Right lobe of liver (tissue), 6 donors: Measurements from ENCODE around the gene HSF2BP. TPM values are rescaled to one million over a fixed set of nuclear protein-coding genes. Genes with fewer than 3 reads are reported as not detected.

Experiments used
- ATAC-seq, 4 donors: fragments of 200-7000 bp; cut with Tn5 transposase; one replicate each; pipeline ENCODE4 v1.9.1; 2020; ENCODE audit warnings: mild to moderate bottlenecking in 4 of 4, moderate library complexity in 4 of 4
- DNase-seq, 3 donors: peaks; one replicate each; pipeline ENCODE4 v3.0.0-alpha.2; 2020
- H3K27ac ChIP-seq, 3 donors: fragments of 200-600 bp; one replicate each; pipeline ENCODE4 v1.8.0; 2022
- H3K27me3 ChIP-seq, 2 donors: fragments of 200-600 bp; one replicate each; pipeline ENCODE4 v1.8.0; 2022
- H3K36me3 ChIP-seq, 4 donors: fragments of 200-600 bp; sonication (generic) in 1 of 4; one replicate each; pipeline versions ENCODE4 v1.5.1 to v1.8.0; 2017 to 2022; ENCODE audit warnings: control low read depth in 1 of 4
- H3K4me1 ChIP-seq, 4 donors: fragments of 200-600 bp; sonication (generic) in 1 of 4; one replicate each; pipeline versions ENCODE4 v1.5.1 to v1.8.0; 2017 to 2022; ENCODE audit warnings: control low read depth in 1 of 4
- H3K4me3 ChIP-seq, 3 donors: fragments of 200-600 bp; one replicate each; pipeline ENCODE4 v1.8.0; 2022
- H3K9me3 ChIP-seq, 4 donors: fragments of 200-600 bp; sonication (generic) in 1 of 4; one replicate each; pipeline versions ENCODE4 v1.5.1 to v1.8.0; 2017 to 2022; ENCODE audit warnings: control low read depth in 1 of 4
- CTCF ChIP-seq, 4 donors: fragments of 200-600 bp in 3 of 4; fragments of 450-650 bp in 1 of 4; IDR thresholded peaks; one replicate each; pipeline versions ENCODE4 v1.5.1 to v1.8.0; 2016 to 2022; ENCODE audit warnings: antibody characterized with exemption in 4 of 4, mild to moderate bottlenecking in 2 of 4
- POLR2A ChIP-seq: fragments of 450-650 bp; IDR thresholded peaks from one replicate; pipeline ENCODE4 v1.6.1; 2017; ENCODE audit warnings: antibody characterized with exemption, mild to moderate bottlenecking
- WGBS: methylation state at CpG from one replicate; pipeline ENCODE4 v1.1.6; 2018; ENCODE audit warnings: low coverage, low lambda C conversion rate; ENCODE audit not compliant: insufficient coverage; ENCODE audit errors: missing lambda C conversion rate; 5-methylcytosine and 5-hydroxymethylcytosine counted together
- intact Hi-C, 2 donors: fragments of 100-400 bp; cut with DNase I; formaldehyde crosslinking; loops; one replicate each; pipeline versions ENCODE4 v1.11.2 to v1.14.1; 2022
- total RNA-seq, 6 experiments: library from RNA; depleted of rRNA in 2 of 6; stranded (reverse); fragments of >200 nt in 2 of 6; fragmentation: NEBNext Ultra II Directional in 3 of 6; extraction: Animal tissue kit (Norgen Biotek cat#: 25700) in 3 of 6; gene quantifications; one replicate each; pipeline versions ENCODE4 v1.1.0 to v1.2.4, GENCODE V29; 2016 to 2023
- donor health status: DM: no; HTN: yes; CAD: no.
- donor health status: DM: no; HTN: no; CAD: no.
- donor health status: DM: no; HTN: no; CAD: no.
- donor health status: DM: no; HTN: yes; CAD: no.
- donor health status: DM: no; HTN: yes; CAD: no.

HSF2BP gene
- total RNA-seq, 6 experiments from 2014 or later = 0.25 to 0.62 (median 0.37) TPM; not detected in 2

- Histone ChIP-seq H3K4me1 (no peaks in the 10 kb centered on the region), H3K9me3 (no peaks in the 10 kb centered on the region), H3K27me3 (no peaks in the 10 kb centered on the region), H3K36me3 (peaks cover 0 to 39% (median 3%) of the 10 kb centered on the region in 4 donors), H3K4me3 (no peak overlapping the region), H3K27ac (no peak overlapping the region)
- ATAC-seq (no peak), DNase-seq (no peak)
- no peak for TF ChIP-seq CTCF (IDR thresholded peaks at IDR 0.05)
- no peak for TF ChIP-seq POLR2A
- intact Hi-C loops = loop anchor here (10.0 kb wide), 2 partner anchors 52 to 62 kb away; no protein-coding TSS in a partner anchor
- 93% methylated on average over 3 of the region's 8 CpGs for WGBS
Measured at GRCh38 chr21:43692949-43693348, 33.7 kb upstream of the HSF2BP start.

- intact Hi-C loops = loop anchor here (10.0 kb wide), 2 partner anchors 53 to 63 kb away; no protein-coding TSS in a partner anchor
- H3K27ac ChIP-seq = no peak overlapping the region
- no peaks in the 10 kb centered on the region for H3K9me3 ChIP-seq
- no peak overlapping the region for H3K4me3 ChIP-seq
- ATAC-seq = no peak
- WGBS = 87% methylated on average over 6 of the region's 10 CpGs
- peaks cover 0 to 50% (median 6%) of the 10 kb centered on the region in 4 donors for H3K36me3 ChIP-seq
- no peaks in the 10 kb centered on the region for H3K27me3 ChIP-seq
- DNase-seq = no peak
- no peak for TF ChIP-seq CTCF (IDR thresholded peaks at IDR 0.05)
- TF ChIP-seq POLR2A = no peak
- no peaks in the 10 kb centered on the region for H3K4me1 ChIP-seq
Measured at GRCh38 chr21:43691801-43692200, 32.5 kb upstream of the HSF2BP start.

GRCh38 chr21:43691086-43691795 lies 32.0 kb upstream of the HSF2BP start:
- ATAC-seq = no peak
- Histone ChIP-seq H3K36me3 (peaks cover 0 to 56% (median 9%) of the 10 kb centered on the region in 4 donors), H3K4me3 (no peak overlapping the region), H3K4me1 (no peaks in the 10 kb centered on the region), H3K9me3 (no peaks in the 10 kb centered on the region), H3K27me3 (no peaks in the 10 kb centered on the region), H3K27ac (no peak overlapping the region)
- no peak for DNase-seq
- TF ChIP-seq CTCF (IDR thresholded peaks at IDR 0.05) = no peak
- TF ChIP-seq POLR2A = no peak
- intact Hi-C loops = loop anchor here (10.0 kb wide), 2 partner anchors 54 to 64 kb away; no protein-coding TSS in a partner anchor
- 100% methylated on average over 11 of the region's 25 CpGs for WGBS

GRCh38 chr21:43690346-43690745 lies 31.1 kb upstream of the HSF2BP start:
- WGBS = 80% methylated on average over 1 of the region's 7 CpGs
- DNase-seq (no peak), ATAC-seq (no peak)
- Histone ChIP-seq H3K27ac (no peak overlapping the region), H3K4me1 (no peaks in the 10 kb centered on the region), H3K36me3 (peaks cover 0 to 62% (median 13%) of the 10 kb centered on the region in 4 donors), H3K9me3 (no peaks in the 10 kb centered on the region), H3K4me3 (no peak overlapping the region), H3K27me3 (no peaks in the 10 kb centered on the region)
- TF ChIP-seq POLR2A (no peak), CTCF (IDR thresholded peaks at IDR 0.05) (no peak)
- intact Hi-C loops = loop anchor here (10.0 kb wide), 2 partner anchors 54 to 64 kb away; no protein-coding TSS in a partner anchor
